Measurements from ENCODE around the gene TAB2. TPM values are rescaled to one million over a fixed set of nuclear protein-coding genes. Genes with fewer than 3 reads are reported as not detected.

Gene TAB2
- total RNA-seq, 1 donor from 2014 or later: 25.1 TPM

DNA sequence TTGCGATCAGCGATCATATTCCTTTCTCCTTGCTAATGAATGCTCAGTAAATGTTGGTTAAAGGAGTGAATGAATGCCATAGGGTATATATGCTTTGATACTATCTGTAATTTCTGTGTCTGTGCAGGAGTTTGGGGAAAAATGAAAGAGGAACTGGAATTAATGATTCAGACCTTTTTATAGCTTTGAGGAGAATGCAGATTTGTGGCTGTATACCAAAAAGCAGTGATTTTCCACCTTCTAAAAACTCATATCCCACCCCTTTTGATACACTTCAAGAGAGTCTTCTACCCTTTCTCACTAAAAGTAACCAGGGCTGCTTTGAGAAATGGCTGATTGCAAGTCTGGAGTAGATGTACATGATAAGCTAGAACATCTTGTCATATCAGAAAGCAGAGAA is 56.0 kb downstream of the TAB2 start:
- H3K27me3 ChIP-seq (ENCODE audit: control insufficient read depth in 3 of 3, insufficient read depth in 3 of 3, low read length in 3 of 3): no peaks in the 10 kb centered on the region
- no peaks in the 10 kb centered on the region for H3K4me1 ChIP-seq (ENCODE audit: control insufficient read depth in 3 of 3, insufficient read depth in 3 of 3, low read length in 3 of 3)
- no peak overlapping the region for H3K27ac ChIP-seq (ENCODE audit: low read depth, low read length)
- no peak overlapping the region for H3K9ac ChIP-seq (ENCODE audit: low read depth in 1 of 3, low read length in 3 of 3)
- H3K9me3 ChIP-seq (ENCODE audit: control insufficient read depth in 3 of 3, low read length in 3 of 3): no peaks in the 10 kb centered on the region
- H3K4me3 ChIP-seq (ENCODE audit: low read length in 3 of 3): no peak overlapping the region
- peaks cover 6 to 14% (median 12%) of the 10 kb centered on the region in 3 donors for H3K36me3 ChIP-seq (ENCODE audit: control insufficient read depth in 3 of 3, insufficient read depth in 3 of 3, low read length in 3 of 3)

DNA sequence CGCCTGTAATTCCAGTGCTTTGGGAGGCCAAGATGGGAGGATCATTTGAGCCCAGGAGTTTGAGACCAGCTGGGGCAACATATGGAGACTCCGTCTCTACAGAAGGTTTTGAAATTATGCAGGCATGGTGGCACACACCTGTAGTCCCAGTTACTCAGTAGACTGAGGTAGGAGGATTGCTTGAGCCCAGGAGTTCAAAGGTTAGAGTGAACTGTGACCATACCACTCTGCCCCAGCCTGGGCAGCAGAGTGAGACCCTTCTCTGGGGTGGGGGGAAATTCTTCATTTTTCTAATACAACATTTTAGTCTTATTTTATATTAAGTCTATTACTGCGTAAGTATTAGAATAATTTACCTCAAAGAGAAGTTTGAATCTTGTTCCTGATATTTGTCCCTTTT is 62.5 kb downstream of the TAB2 start:
- Histone ChIP-seq H3K4me3 (ENCODE audit: low read length in 3 of 3) (no peak overlapping the region), H3K36me3 (ENCODE audit: control insufficient read depth in 3 of 3, insufficient read depth in 3 of 3, low read length in 3 of 3) (peaks cover 19 to 26% (median 20%) of the 10 kb centered on the region in 3 donors)

DNA sequence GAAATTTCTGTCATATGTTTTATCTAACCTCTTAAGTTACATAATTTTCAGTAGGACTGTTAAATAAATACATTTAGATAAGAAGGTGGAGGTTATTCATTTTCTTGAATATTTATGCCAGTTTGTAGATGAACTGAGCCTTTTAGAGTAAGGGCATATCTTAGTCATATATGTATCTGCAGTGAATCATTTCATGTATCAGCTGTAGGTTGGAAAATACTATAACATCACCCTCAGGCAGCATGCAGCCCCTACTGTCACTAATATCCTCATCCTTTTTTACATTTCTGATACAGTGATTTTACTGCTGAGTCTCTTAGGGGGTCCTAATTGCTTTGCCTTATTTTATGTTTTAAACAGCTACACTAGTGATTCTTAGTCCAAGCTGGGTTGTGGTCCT is 63.0 kb downstream of the TAB2 start:
- no peak overlapping the region for H3K27ac ChIP-seq (ENCODE audit: low read depth, low read length)
- H3K9ac ChIP-seq (ENCODE audit: low read depth in 1 of 3, low read length in 3 of 3): no peak overlapping the region
- H3K36me3 ChIP-seq (ENCODE audit: control insufficient read depth in 3 of 3, insufficient read depth in 3 of 3, low read length in 3 of 3): peaks cover 19 to 26% (median 20%) of the 10 kb centered on the region in 3 donors
- H3K4me3 ChIP-seq (ENCODE audit: low read length in 3 of 3): no peak overlapping the region
- no peaks in the 10 kb centered on the region for H3K4me1 ChIP-seq (ENCODE audit: control insufficient read depth in 3 of 3, insufficient read depth in 3 of 3, low read length in 3 of 3)
- no peaks in the 10 kb centered on the region for H3K27me3 ChIP-seq (ENCODE audit: control insufficient read depth in 3 of 3, insufficient read depth in 3 of 3, low read length in 3 of 3)
- no peaks in the 10 kb centered on the region for H3K9me3 ChIP-seq (ENCODE audit: control insufficient read depth in 3 of 3, low read length in 3 of 3)

More for the DNA sequence above, 62.5 kb downstream of the TAB2 start:
- Histone ChIP-seq H3K27me3 (ENCODE audit: control insufficient read depth in 3 of 3, insufficient read depth in 3 of 3, low read length in 3 of 3) (no peaks in the 10 kb centered on the region), H3K9ac (ENCODE audit: low read depth in 1 of 3, low read length in 3 of 3) (no peak overlapping the region), H3K27ac (ENCODE audit: low read depth, low read length) (no peak overlapping the region), H3K9me3 (ENCODE audit: control insufficient read depth in 3 of 3, low read length in 3 of 3) (no peaks in the 10 kb centered on the region), H3K4me1 (ENCODE audit: control insufficient read depth in 3 of 3, insufficient read depth in 3 of 3, low read length in 3 of 3) (no peaks in the 10 kb centered on the region)

DNA sequence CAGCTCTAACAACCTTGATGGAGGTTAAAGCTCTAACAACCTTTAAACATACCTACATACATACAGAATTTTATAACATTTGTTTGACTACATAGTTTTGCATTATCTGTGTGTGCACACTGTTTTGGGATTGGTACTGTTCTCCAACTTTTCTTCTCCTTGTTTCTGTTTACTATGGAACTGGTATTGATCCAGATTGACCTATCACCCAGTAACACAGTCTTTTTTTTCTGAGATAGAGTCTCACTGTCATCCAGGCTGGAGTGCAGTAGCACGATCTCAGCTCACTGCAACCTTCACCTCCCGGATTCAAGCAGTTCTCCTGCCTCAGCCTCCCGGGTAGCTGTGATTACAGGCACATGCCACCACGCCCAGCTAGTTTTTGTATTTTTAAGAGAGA is 65.9 kb downstream of the TAB2 start:
- Histone ChIP-seq H3K27me3 (ENCODE audit: control insufficient read depth in 3 of 3, insufficient read depth in 3 of 3, low read length in 3 of 3) (no peaks in the 10 kb centered on the region), H3K36me3 (ENCODE audit: control insufficient read depth in 3 of 3, insufficient read depth in 3 of 3, low read length in 3 of 3) (peaks cover 15 to 20% (median 15%) of the 10 kb centered on the region in 3 donors), H3K9ac (ENCODE audit: low read depth in 1 of 3, low read length in 3 of 3) (no peak overlapping the region), H3K4me1 (ENCODE audit: control insufficient read depth in 3 of 3, insufficient read depth in 3 of 3, low read length in 3 of 3) (peaks cover 0 to 3% (median 0%) of the 10 kb centered on the region in 3 donors), H3K4me3 (ENCODE audit: low read length in 3 of 3) (no peak overlapping the region), H3K27ac (ENCODE audit: low read depth, low read length) (no peak overlapping the region), H3K9me3 (ENCODE audit: control insufficient read depth in 3 of 3, low read length in 3 of 3) (no peaks in the 10 kb centered on the region)

DNA sequence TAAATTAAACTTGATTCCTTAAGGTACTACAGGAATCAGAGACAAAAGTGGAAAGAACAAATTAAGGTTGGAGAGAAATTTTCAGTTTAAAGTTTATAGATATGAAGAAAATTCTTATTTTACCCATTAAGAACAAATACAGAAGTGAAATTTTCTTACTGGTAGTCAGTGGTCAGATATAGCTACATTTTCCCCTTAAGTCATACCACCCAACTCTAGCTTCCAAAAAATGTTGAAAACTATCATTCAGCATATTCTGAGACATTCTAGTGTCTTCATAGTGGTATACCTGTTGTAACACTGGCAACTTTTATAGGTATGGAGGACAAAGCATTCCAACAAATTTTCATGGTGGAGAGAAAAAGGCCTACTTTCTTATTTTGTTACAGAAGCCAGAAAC is 67.0 kb downstream of the TAB2 start:
- H3K4me3 ChIP-seq (ENCODE audit: low read length in 3 of 3): no peak overlapping the region
- H3K9me3 ChIP-seq (ENCODE audit: control insufficient read depth in 3 of 3, low read length in 3 of 3): no peaks in the 10 kb centered on the region
- peaks cover 5 to 10% (median 7%) of the 10 kb centered on the region in 3 donors for H3K36me3 ChIP-seq (ENCODE audit: control insufficient read depth in 3 of 3, insufficient read depth in 3 of 3, low read length in 3 of 3)
- H3K4me1 ChIP-seq (ENCODE audit: control insufficient read depth in 3 of 3, insufficient read depth in 3 of 3, low read length in 3 of 3): peaks cover 0 to 3% (median 0%) of the 10 kb centered on the region in 3 donors
- H3K27me3 ChIP-seq (ENCODE audit: control insufficient read depth in 3 of 3, insufficient read depth in 3 of 3, low read length in 3 of 3): no peaks in the 10 kb centered on the region
- no peak overlapping the region for H3K27ac ChIP-seq (ENCODE audit: low read depth, low read length)
- no peak overlapping the region for H3K9ac ChIP-seq (ENCODE audit: low read depth in 1 of 3, low read length in 3 of 3)

DNA sequence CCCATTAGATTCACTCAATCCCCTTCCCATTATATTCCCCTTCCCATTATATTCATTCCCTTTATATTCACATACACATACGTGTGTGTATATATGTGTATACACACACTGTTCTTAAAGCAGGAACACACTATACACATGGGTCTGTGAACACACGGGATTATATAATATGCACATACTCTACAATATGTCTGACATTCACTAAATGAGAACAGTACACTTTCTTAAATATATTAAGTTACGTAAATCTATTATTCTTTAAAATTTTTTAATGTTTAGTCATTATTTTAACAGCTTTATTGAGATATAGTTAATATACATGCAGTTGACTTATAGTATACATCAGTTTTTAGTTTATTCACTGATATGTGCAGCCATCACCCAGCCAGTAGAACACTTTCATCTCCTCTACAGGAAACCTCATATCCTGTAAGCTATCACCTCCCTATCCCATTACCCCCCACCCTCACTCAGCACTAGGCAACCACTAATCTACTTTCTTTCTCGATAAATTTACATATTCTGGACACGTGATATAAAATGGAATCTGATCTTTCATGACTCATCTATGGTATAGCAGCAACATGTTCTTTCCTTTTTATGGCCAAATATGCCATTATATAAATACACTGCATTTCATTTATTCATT is 68.6 kb downstream of the TAB2 start:
- peaks cover 0 to 3% (median 0%) of the 10 kb centered on the region in 3 donors for H3K4me1 ChIP-seq (ENCODE audit: control insufficient read depth in 3 of 3, insufficient read depth in 3 of 3, low read length in 3 of 3)
- no peak overlapping the region for H3K4me3 ChIP-seq (ENCODE audit: low read length in 3 of 3)
- no peaks in the 10 kb centered on the region for H3K9me3 ChIP-seq (ENCODE audit: control insufficient read depth in 3 of 3, low read length in 3 of 3)
- no peak overlapping the region for H3K27ac ChIP-seq (ENCODE audit: low read depth, low read length)
- H3K36me3 ChIP-seq (ENCODE audit: control insufficient read depth in 3 of 3, insufficient read depth in 3 of 3, low read length in 3 of 3): peaks cover 0 to 7% (median 4%) of the 10 kb centered on the region in 3 donors
- no peaks in the 10 kb centered on the region for H3K27me3 ChIP-seq (ENCODE audit: control insufficient read depth in 3 of 3, insufficient read depth in 3 of 3, low read length in 3 of 3)
- no peak overlapping the region for H3K9ac ChIP-seq (ENCODE audit: low read depth in 1 of 3, low read length in 3 of 3)

DNA sequence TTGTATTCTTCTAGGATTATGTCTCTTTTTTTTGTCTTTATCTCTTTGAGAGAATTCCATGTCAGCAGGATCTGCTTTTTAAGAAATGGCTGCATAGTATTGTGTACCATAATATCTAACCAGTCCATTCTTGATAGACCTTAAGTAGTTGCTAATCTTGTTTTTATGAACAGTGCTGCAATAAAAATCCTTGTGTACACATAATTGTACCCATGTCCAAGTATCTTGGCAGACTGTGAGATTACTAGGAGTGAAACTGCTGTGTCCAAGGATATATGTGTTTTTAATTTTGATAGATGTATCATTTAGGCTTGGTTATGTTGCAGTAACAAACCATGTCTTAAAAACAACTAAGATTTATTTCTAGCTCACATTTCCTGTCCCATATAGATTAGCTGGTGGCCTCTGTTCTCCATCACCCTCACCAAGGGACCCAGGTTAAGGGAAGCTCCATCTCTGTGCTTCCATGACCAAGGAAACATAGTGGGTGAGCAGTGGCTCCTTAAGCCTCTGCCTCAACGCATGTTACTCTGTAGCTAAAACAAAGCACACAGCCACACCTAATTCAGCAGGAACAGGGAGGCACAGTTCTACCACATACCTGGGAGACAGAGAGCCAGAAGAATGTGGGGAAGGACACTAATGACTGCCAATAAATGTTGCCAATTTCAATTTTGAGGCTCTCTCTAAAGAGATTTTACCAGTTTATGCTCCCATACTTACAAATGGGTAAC is 70.4 kb downstream of the TAB2 start:
- Histone ChIP-seq H3K9me3 (ENCODE audit: control insufficient read depth in 3 of 3, low read length in 3 of 3) (no peaks in the 10 kb centered on the region), H3K4me3 (ENCODE audit: low read length in 3 of 3) (no peak overlapping the region)

DNA sequence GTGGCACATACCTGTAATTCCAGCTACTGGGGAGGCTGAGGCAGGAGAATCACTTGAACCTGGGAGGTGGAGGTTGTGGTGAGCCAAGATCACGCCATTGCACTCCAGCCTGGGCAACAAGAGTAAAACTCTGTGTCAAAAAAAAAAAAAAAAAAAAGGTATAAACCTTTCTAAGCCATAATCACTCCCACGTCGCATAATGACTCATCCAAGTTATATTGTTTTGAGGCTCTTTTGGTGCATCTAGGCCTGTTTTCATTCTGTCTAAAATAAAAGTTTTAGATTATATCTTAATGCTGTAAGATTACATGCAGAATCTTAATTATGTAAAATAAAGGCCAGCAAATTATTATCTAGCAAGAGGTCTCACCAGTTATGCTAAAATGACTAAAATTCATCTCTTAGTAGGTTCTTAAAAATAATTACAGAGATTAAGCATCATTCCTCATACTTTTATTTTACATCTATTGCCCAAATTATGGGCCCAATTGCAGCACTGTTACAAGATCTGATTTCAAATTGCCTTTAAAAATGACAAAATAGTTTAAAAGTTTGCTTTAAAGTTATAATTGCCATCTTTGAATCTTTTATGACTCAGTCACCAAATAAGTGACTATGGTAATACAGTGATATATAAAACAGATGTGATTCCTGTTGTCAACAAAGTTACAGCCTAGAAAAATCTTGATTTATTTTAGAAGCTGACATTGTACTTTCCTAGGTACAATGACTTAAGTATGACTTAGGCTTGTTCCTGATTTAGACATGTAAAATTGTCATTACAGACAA is 72.2 kb downstream of the TAB2 start:
- H3K9ac ChIP-seq (ENCODE audit: low read depth in 1 of 3, low read length in 3 of 3): no peak overlapping the region
- no peaks in the 10 kb centered on the region for H3K27me3 ChIP-seq (ENCODE audit: control insufficient read depth in 3 of 3, insufficient read depth in 3 of 3, low read length in 3 of 3)
- no peaks in the 10 kb centered on the region for H3K36me3 ChIP-seq (ENCODE audit: control insufficient read depth in 3 of 3, insufficient read depth in 3 of 3, low read length in 3 of 3)

More for the DNA sequence above, 70.4 kb downstream of the TAB2 start:
- H3K27me3 ChIP-seq (ENCODE audit: control insufficient read depth in 3 of 3, insufficient read depth in 3 of 3, low read length in 3 of 3): no peaks in the 10 kb centered on the region
- peaks cover 0 to 5% (median 0%) of the 10 kb centered on the region in 3 donors for H3K4me1 ChIP-seq (ENCODE audit: control insufficient read depth in 3 of 3, insufficient read depth in 3 of 3, low read length in 3 of 3)
- H3K27ac ChIP-seq (ENCODE audit: low read depth, low read length): no peak overlapping the region
- no peak overlapping the region for H3K9ac ChIP-seq (ENCODE audit: low read depth in 1 of 3, low read length in 3 of 3)
- H3K36me3 ChIP-seq (ENCODE audit: control insufficient read depth in 3 of 3, insufficient read depth in 3 of 3, low read length in 3 of 3): no peaks in the 10 kb centered on the region

DNA sequence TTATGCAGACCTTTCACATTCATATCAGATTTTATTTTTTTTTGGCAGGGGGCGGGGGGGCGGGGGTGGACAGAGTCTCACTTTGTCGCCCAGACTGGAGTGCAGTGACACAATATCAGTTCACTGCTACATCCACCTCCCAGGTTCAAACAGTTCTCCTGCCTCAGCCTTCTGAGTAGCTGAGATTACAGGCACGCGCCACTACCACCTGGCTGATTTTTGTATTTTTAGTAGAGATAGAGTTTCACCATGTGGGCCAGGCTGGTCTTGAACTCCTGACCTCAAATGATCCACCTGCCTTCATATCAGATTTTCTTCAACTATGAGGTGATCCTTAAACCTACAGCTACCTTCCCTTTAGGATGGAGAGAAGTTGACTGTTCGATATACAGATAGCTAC is 74.6 kb downstream of the TAB2 start:
- Histone ChIP-seq H3K9me3 (ENCODE audit: control insufficient read depth in 3 of 3, low read length in 3 of 3) (no peaks in the 10 kb centered on the region), H3K27me3 (ENCODE audit: control insufficient read depth in 3 of 3, insufficient read depth in 3 of 3, low read length in 3 of 3) (no peaks in the 10 kb centered on the region), H3K9ac (ENCODE audit: low read depth in 1 of 3, low read length in 3 of 3) (no peak overlapping the region), H3K4me1 (ENCODE audit: control insufficient read depth in 3 of 3, insufficient read depth in 3 of 3, low read length in 3 of 3) (peaks cover 0 to 5% (median 0%) of the 10 kb centered on the region in 3 donors), H3K27ac (ENCODE audit: low read depth, low read length) (no peak overlapping the region), H3K4me3 (ENCODE audit: low read length in 3 of 3) (no peak overlapping the region), H3K36me3 (ENCODE audit: control insufficient read depth in 3 of 3, insufficient read depth in 3 of 3, low read length in 3 of 3) (peaks cover 0 to 3% (median 0%) of the 10 kb centered on the region in 3 donors)

More for the DNA sequence above, 72.2 kb downstream of the TAB2 start:
- H3K4me1 ChIP-seq (ENCODE audit: control insufficient read depth in 3 of 3, insufficient read depth in 3 of 3, low read length in 3 of 3): peaks cover 0 to 5% (median 0%) of the 10 kb centered on the region in 3 donors
- H3K27ac ChIP-seq (ENCODE audit: low read depth, low read length): no peak overlapping the region
- no peaks in the 10 kb centered on the region for H3K9me3 ChIP-seq (ENCODE audit: control insufficient read depth in 3 of 3, low read length in 3 of 3)
- no peak overlapping the region for H3K4me3 ChIP-seq (ENCODE audit: low read length in 3 of 3)
